HepG2 (cell line): Measurements from ENCODE around the gene TOB2. TPM values are rescaled to one million over a fixed set of nuclear protein-coding genes. Genes with fewer than 3 reads are reported as not detected.

Experiments used
- BRF2 ChIP-seq: sonication (generic); formaldehyde crosslinking; IDR thresholded peaks from 2 replicates; pipeline ENCODE4 v1.8.1; 2022; ENCODE audit warnings: mild to moderate bottlenecking, missing genetic modification reagents
- CEBPZ ChIP-seq: IDR thresholded peaks from 2 replicates; pipeline ENCODE4 v1.6.1; 2012; ENCODE audit warnings: low read length, improper control_type of control experiment
- HNRNPL ChIP-seq: fragments of 200-400 bp; formaldehyde crosslinking; IDR thresholded peaks from 2 replicates; pipeline ENCODE4 v1.6.1; 2017; ENCODE audit warnings: mild to moderate bottlenecking, low read depth, low read length
- KMT2B ChIP-seq: IDR thresholded peaks from 2 replicates; pipeline ENCODE4 v1.6.1; 2016; ENCODE audit warnings: missing genetic modification reagents, missing compliant biosample characterization
- SIN3B ChIP-seq: fragments of 150-350 bp; IDR thresholded peaks from 2 replicates; pipeline ENCODE4 v1.6.1; 2014; ENCODE audit warnings: low read length
- SPEN ChIP-seq: sonication (generic); formaldehyde crosslinking; IDR thresholded peaks from 2 replicates; pipeline ENCODE4 v1.5.1; 2020; ENCODE audit warnings: low read depth, mild to moderate bottlenecking, missing genetic modification reagents
- TEF ChIP-seq: sonication (generic); formaldehyde crosslinking; IDR thresholded peaks from 2 replicates; pipeline ENCODE4 v1.5.0; 2020; ENCODE audit warnings: missing genetic modification reagents
- TMF1 ChIP-seq: sonication (generic); formaldehyde crosslinking; IDR thresholded peaks from 2 replicates; pipeline ENCODE4 v1.8.1; 2022; ENCODE audit warnings: low read depth, missing genetic modification reagents
- ZFP41 ChIP-seq: sonication (generic); formaldehyde crosslinking; IDR thresholded peaks from 2 replicates; pipeline ENCODE4 v1.4.0; 2020; ENCODE audit warnings: mild to moderate bottlenecking, missing genetic modification reagents, borderline replicate concordance
- ZNF546 ChIP-seq: sonication (generic); formaldehyde crosslinking; conservative IDR thresholded peaks from 2 replicates; pipeline ENCODE4 v1.8.1; 2023; ENCODE audit warnings: mild to moderate bottlenecking, missing genetic modification reagents
- ZNF780A ChIP-seq: sonication (generic); formaldehyde crosslinking; IDR thresholded peaks from 2 replicates; pipeline ENCODE4 v1.8.0; 2022; ENCODE audit warnings: mild to moderate bottlenecking, missing genetic modification reagents, moderate library complexity
- ZNF788 ChIP-seq: sonication (generic); formaldehyde crosslinking; IDR thresholded peaks from 2 replicates; pipeline ENCODE4 v1.5.0; 2020; ENCODE audit warnings: mild to moderate bottlenecking, missing genetic modification reagents, borderline replicate concordance
- polyA plus RNA-seq, 8 experiments: library from polyadenylated mRNA; depleted of rRNA in 3 of 8; stranded (reverse) in 7 of 8; unstranded in 1 of 8; fragments of >200 nt; fragmentation: Illumina TruSeq in 4 of 8; extraction: Trizol in 4 of 8; gene quantifications; 2 replicates each; pipeline versions ENCODE4 v1.2.1 to v1.2.3, GENCODE V29; 2011 to 2016; ENCODE audit warnings: low read depth in 4 of 8, missing spikeins in 1 of 8, mixed read lengths in 1 of 8; ENCODE audit not compliant: insufficient read depth in 1 of 8
- total RNA-seq, 5 experiments: library from RNA; depleted of rRNA; stranded (reverse); fragments of >200 nt; fragmentation: Illumina TruSeq; extraction: Trizol; gene quantifications; 2 replicates each; pipeline ENCODE4 v1.2.3, GENCODE V29; 2016; ENCODE audit warnings: low read depth in 1 of 5
- TF ChIP-seq, protein P1 (sequence below): sonication (generic); formaldehyde crosslinking; IDR thresholded peaks from 2 replicates; pipeline ENCODE4 v1.5.1; 2020; ENCODE audit warnings: mild to moderate bottlenecking, missing genetic modification reagents, moderate library complexity
- TF ChIP-seq, protein P2 (sequence below): IDR thresholded peaks from 2 replicates; pipeline ENCODE4 v1.6.1; 2016

The TOB2 gene
- total and polyA plus RNA-seq, 2 of the 13 experiments (the other 11 are each of a cell fraction or from before 2014, with no cell fraction given), result 12.2 to 13.7 TPM

DNA sequence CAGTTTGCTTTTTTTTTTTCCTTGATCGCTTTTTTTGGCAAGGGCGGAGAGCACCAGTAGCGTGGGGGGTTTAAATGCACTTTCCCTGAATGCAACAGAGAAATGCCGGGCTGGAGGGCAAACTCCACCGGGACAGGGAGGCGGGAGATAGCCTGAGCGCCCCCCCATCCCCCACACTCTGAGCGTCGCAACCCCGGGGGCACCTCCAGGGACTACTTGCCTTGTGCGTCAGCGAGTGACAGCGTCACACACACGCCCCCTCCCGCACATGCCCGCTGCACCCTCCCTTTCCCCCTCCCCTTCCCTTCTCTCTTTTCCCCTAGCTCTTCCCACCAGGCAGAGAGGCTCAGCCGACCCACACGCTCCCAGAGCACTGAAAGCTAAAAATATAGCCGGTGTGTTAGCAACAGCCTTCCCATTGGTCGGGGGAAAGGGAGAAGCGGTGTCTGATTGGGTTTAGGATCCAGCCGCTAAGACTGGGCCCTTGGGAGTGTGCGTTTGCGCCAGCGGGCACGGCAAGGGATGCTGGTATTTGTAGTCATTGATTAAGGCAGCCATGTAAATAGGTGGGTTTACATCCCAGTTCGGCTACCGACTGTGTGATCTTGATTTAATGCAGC is 1.7 kb upstream of the TOB2 start (continued):
- TF ChIP-seq HNRNPL, result 0 out of 2 replicates have a peak, but pooled peaks have one; percentile 56
- peak; percentile 39; the same call in 1 of the 2 replicates for TF ChIP-seq KMT2B (CRISPR knock-in tag)
- TF ChIP-seq, protein P1, sequence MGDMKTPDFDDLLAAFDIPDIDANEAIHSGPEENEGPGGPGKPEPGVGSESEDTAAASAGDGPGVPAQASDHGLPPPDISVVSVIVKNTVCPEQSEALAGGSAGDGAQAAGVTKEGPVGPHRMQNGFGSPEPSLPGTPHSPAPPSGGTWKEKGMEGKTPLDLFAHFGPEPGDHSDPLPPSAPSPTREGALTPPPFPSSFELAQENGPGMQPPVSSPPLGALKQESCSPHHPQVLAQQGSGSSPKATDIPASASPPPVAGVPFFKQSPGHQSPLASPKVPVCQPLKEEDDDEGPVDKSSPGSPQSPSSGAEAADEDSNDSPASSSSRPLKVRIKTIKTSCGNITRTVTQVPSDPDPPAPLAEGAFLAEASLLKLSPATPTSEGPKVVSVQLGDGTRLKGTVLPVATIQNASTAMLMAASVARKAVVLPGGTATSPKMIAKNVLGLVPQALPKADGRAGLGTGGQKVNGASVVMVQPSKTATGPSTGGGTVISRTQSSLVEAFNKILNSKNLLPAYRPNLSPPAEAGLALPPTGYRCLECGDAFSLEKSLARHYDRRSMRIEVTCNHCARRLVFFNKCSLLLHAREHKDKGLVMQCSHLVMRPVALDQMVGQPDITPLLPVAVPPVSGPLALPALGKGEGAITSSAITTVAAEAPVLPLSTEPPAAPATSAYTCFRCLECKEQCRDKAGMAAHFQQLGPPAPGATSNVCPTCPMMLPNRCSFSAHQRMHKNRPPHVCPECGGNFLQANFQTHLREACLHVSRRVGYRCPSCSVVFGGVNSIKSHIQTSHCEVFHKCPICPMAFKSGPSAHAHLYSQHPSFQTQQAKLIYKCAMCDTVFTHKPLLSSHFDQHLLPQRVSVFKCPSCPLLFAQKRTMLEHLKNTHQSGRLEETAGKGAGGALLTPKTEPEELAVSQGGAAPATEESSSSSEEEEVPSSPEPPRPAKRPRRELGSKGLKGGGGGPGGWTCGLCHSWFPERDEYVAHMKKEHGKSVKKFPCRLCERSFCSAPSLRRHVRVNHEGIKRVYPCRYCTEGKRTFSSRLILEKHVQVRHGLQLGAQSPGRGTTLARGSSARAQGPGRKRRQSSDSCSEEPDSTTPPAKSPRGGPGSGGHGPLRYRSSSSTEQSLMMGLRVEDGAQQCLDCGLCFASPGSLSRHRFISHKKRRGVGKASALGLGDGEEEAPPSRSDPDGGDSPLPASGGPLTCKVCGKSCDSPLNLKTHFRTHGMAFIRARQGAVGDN (CRISPR knock-in tag), result peak; percentile 68
- 0 out of 2 replicates have a peak, but pooled peaks have one; percentile 66 for TF ChIP-seq ZFP41 (CRISPR knock-in tag)
- peak; percentile 89; the same call in 1 of the 2 replicates for TF ChIP-seq ZNF788 (CRISPR knock-in tag)
- no peak for TF ChIP-seq CEBPZ
- 0 out of 2 replicates have a peak, but pooled peaks have one; percentile 17 for TF ChIP-seq TMF1
- TF ChIP-seq ZNF546, result no peak
- TF ChIP-seq SPEN (CRISPR knock-in tag), result peak; percentile 58
- no peak for TF ChIP-seq ZNF780A (CRISPR knock-in tag)
- TF ChIP-seq, protein P2, sequence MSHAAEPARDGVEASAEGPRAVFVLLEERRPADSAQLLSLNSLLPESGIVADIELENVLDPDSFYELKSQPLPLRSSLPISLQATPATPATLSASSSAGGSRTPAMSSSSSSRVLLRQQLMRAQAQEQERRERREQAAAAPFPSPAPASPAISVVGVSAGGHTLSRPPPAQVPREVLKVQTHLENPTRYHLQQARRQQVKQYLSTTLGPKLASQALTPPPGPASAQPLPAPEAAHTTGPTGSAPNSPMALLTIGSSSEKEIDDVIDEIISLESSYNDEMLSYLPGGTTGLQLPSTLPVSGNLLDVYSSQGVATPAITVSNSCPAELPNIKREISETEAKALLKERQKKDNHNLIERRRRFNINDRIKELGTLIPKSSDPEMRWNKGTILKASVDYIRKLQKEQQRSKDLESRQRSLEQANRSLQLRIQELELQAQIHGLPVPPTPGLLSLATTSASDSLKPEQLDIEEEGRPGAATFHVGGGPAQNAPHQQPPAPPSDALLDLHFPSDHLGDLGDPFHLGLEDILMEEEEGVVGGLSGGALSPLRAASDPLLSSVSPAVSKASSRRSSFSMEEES, result peak; percentile 56
- TF ChIP-seq TEF (CRISPR knock-in tag), result no peak
- TF ChIP-seq SIN3B, result 0 out of 2 replicates have a peak, but pooled peaks have one; percentile 45
- TF ChIP-seq BRF2, result no peak
